GM12878 (cell line): ENCODE data around the gene IZUMO1. TPM values are rescaled to one million over a fixed set of nuclear protein-coding genes. Genes with fewer than 3 reads are reported as not detected.

Experiments used
- ATAC-seq: fragments of 200-7000 bp; cut with Tn5 transposase; 3 replicates; pipeline ENCODE4 v1.9.1; 2020; ENCODE audit warnings: mild to moderate bottlenecking, moderate library complexity
- BruUV-seq: library from RNA; stranded (reverse); fragments of 400-500 nt; replicated peaks from 2 replicates; lab custom pipeline; 2021; lab: Mats Ljungman, UMichigan
- CTCF ChIA-PET: fragments of 300-600 bp; sonication (Branson Sonifier 250); formaldehyde crosslinking; extraction: SDS; loops from one replicate; lab custom pipeline; 2021; ENCODE audit warnings: inconsistent platforms; lab: Yijun Ruan, JAX
- POLR2A ChIA-PET: fragments of 350-600 bp; formaldehyde crosslinking; extraction: SDS; loops from one replicate; lab custom pipeline; 2021; ENCODE audit warnings: inconsistent platforms; lab: Charles Lee
- RAD21 ChIA-PET: fragments of 300-600 bp; sonication (Branson Sonifier 250); formaldehyde crosslinking; loops from one replicate; lab custom pipeline; 2023; ENCODE audit warnings: antibody characterized with exemption; ENCODE audit not compliant: unreplicated experiment; lab: Charles Lee
- SMC1A ChIA-PET: fragments of 300-600 bp; sonication (Branson Sonifier 250); formaldehyde crosslinking; loops from one replicate; lab custom pipeline; 2023; ENCODE audit not compliant: unreplicated experiment, uncharacterized antibody; lab: Charles Lee
- DNase-seq: peaks from one replicate; pipeline ENCODE4 v3.0.0-alpha.2; 2011; ENCODE audit warnings: low read depth, low spot score
- FAIRE-seq: peaks from 3 replicates; lab custom pipeline; 2011; peaks lifted over from hg19 to GRCh38; lab: Jason Lieb, UNC
- H2AFZ ChIP-seq: 2 replicates; pipeline ENCODE4 v1.6.0; 2011; ENCODE audit warnings: low read depth, low read length, control low read depth; ENCODE audit not compliant: control insufficient read depth
- H3K27ac ChIP-seq: 2 replicates; pipeline ENCODE4 v1.5.1; 2011; ENCODE audit warnings: control low read depth; ENCODE audit not compliant: control insufficient read depth, insufficient read depth
- H3K27me3 ChIP-seq, 2 experiments: replicated peaks in 1 of 2; 2 replicates each; pipeline versions ENCODE4 v1.6.0 to v1.6.1; 2011; ENCODE audit warnings: low read length in 1 of 2; ENCODE audit not compliant: control insufficient read depth in 2 of 2, insufficient read depth in 2 of 2
- H3K36me3 ChIP-seq, 2 experiments: 2 replicates each; pipeline ENCODE4 v1.5.1; 2011; ENCODE audit warnings: low read length in 1 of 2; ENCODE audit not compliant: control insufficient read depth in 2 of 2, insufficient read depth in 2 of 2
- H3K4me1 ChIP-seq: 2 replicates; pipeline ENCODE4 v1.6.1; 2011; ENCODE audit warnings: mild to moderate bottlenecking, low read length, moderate library complexity, mixed read lengths; ENCODE audit not compliant: control insufficient read depth, insufficient read depth
- H3K4me2 ChIP-seq: 2 replicates; pipeline ENCODE4 v1.6.0; 2011; ENCODE audit warnings: control low read depth; ENCODE audit not compliant: control insufficient read depth, insufficient read depth
- H3K4me3 ChIP-seq: fragments of 200-600 bp; sonication (generic); 2 replicates; pipeline ENCODE4 v1.5.1; 2016
- H3K79me2 ChIP-seq: 2 replicates; pipeline ENCODE4 v1.6.0; 2011; ENCODE audit warnings: low read length; ENCODE audit not compliant: control insufficient read depth, insufficient read depth
- H3K9ac ChIP-seq: 2 replicates; pipeline ENCODE4 v1.8.0; 2011; ENCODE audit warnings: low read length, control low read depth, mixed read lengths; ENCODE audit not compliant: control insufficient read depth, insufficient read depth
- H3K9me3 ChIP-seq: replicated peaks from 3 replicates; pipeline ENCODE4 v1.5.1; 2011; ENCODE audit warnings: mild to moderate bottlenecking, low read length; ENCODE audit not compliant: control insufficient read depth, insufficient read depth
- H4K20me1 ChIP-seq: 2 replicates; pipeline ENCODE4 v1.6.0; 2011; ENCODE audit not compliant: control insufficient read depth, insufficient read depth
- ASH2L ChIP-seq: fragments of 300-600, 200-600 bp; sonication (generic); IDR thresholded peaks from 2 replicates; pipeline ENCODE4 v1.6.1; 2017; ENCODE audit warnings: low read depth, mild to moderate bottlenecking, borderline replicate concordance
- NBN ChIP-seq: fragments of 450-650 bp; IDR thresholded peaks from 2 replicates; pipeline ENCODE4 v1.6.1; 2016
- NFIC ChIP-seq: IDR thresholded peaks from 2 replicates; pipeline ENCODE4 v1.6.1; 2012; ENCODE audit warnings: low read depth, mild to moderate bottlenecking, inconsistent platforms, low read length, moderate library complexity
- NR2F1 ChIP-seq: fragments of 450-650 bp; conservative IDR thresholded peaks from 2 replicates; pipeline ENCODE4 v1.6.1; 2017; ENCODE audit warnings: mild to moderate bottlenecking
- SREBF2 ChIP-seq: IDR thresholded peaks from 2 replicates; pipeline ENCODE4 v1.6.1; 2012; ENCODE audit warnings: mild to moderate bottlenecking, low read length
- WRNIP1 ChIP-seq: IDR thresholded peaks from 2 replicates; pipeline ENCODE4 v1.6.1; 2011; ENCODE audit warnings: low read depth, low read length, improper control_type of control experiment, borderline replicate concordance
- ZNF207 ChIP-seq: fragments of 450-650 bp; IDR thresholded peaks from 2 replicates; pipeline ENCODE4 v1.6.1; 2014; ENCODE audit warnings: antibody characterized with exemption, mild to moderate bottlenecking, borderline replicate concordance
- WGBS: methylation state at CpG from one replicate; pipeline ENCODE4 v1.1.6; 2016; ENCODE audit warnings: low lambda C conversion rate; ENCODE audit not compliant: insufficient replicate concordance, insufficient coverage; ENCODE audit errors: missing lambda C conversion rate; 5-methylcytosine and 5-hydroxymethylcytosine counted together
- in situ Hi-C: fragments of 300-500 bp; cut with MboI; formaldehyde crosslinking; loops from 9 replicates; pipeline ENCODE4 v1.14.3; 2018; ENCODE audit warnings: mixed read lengths
- intact Hi-C: fragments of 100-400 bp; cut with micrococcal nuclease; formaldehyde crosslinking; loops from one replicate; pipeline ENCODE4 v1.14.2; 2022; ENCODE audit not compliant: unreplicated experiment
- polyA plus RNA-seq, 11 experiments: library from polyadenylated mRNA; depleted of rRNA in 4 of 11; unstranded in 6 of 11; stranded (reverse) in 5 of 11; fragments of >200 nt; fragmentation: Nextera tagmentation in 4 of 11; fragmentation: Illumina TruSeq in 1 of 11; extraction: Ambion mirVana in 4 of 11; extraction: Trizol in 1 of 11; gene quantifications; 1 replicate in 1 of 11; 2 replicates in 10 of 11; pipeline versions ENCODE4 v1.2.1 to v1.2.3, GENCODE V29; 2011 to 2016; ENCODE audit warnings: inconsistent platforms in 2 of 11, missing spikeins in 2 of 11, low read depth in 1 of 11
- total RNA-seq, 4 experiments: library from RNA; depleted of rRNA in 3 of 4; stranded (reverse); fragments of >200 nt in 3 of 4; fragmentation: Illumina TruSeq in 1 of 4; extraction: Trizol in 1 of 4; gene quantifications; 2 replicates each; pipeline versions ENCODE4 v1.2.1 to v1.2.3, GENCODE V29; 2013 to 2021
- TF ChIP-seq, protein P1 (sequence below): IDR thresholded peaks from 2 replicates; pipeline ENCODE4 v1.6.1; 2011; ENCODE audit warnings: mild to moderate bottlenecking, low read depth, low read length, moderate library complexity; ENCODE audit not compliant: insufficient replicate concordance
- TF ChIP-seq, protein P2 (sequence below): fragments of 450-650 bp; IDR thresholded peaks from 2 replicates; pipeline ENCODE4 v1.6.1; 2016; ENCODE audit warnings: mild to moderate bottlenecking

The IZUMO1 gene
- total and polyA plus RNA-seq, 10 of the 15 experiments (the other 5 are each of a cell fraction or from before 2014, with no cell fraction given): not detected

DNA sequence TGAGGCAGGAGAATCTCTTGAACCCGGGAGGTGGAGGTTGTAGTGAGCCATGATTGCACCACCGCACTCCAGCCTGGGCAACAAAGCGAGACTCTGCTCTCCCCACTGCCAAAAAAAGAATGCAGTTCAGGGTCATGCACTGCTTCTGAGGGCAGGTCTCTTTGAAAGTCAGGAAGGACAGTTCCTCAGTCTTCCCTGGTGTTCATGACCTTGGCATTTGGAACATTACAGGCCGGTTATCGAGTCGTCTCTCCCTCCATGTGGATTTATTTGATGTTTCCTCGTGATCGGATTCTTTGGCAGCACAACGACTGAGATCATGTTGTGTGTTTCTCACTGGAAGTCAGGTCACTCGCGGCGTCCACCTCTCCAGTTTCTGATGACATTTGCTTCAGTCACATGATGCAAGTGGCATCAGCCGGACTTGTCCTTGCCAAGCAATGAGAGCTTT lies 25.8 kb upstream of the IZUMO1 start:
- ChIA-PET RAD21 (no interaction called here), CTCF (interaction anchor here (1.0 kb wide), 1 partner anchor 13 kb away, joined by 3 read pairs; no protein-coding TSS in a partner anchor), POLR2A (interaction anchor here (0.7 kb wide), 1 partner anchor 52 kb away, joined by 6 read pairs; no protein-coding TSS in a partner anchor), SMC1A (no interaction called here)
- Histone ChIP-seq H3K4me2 (no peak overlapping the region), H3K4me3 (no peak overlapping the region), H3K36me3 (no peaks in the 10 kb centered on the region), H3K27me3 (no peaks in the 10 kb centered on the region; a peak in 1 of 4 replicates), H3K27ac (no peak overlapping the region), H4K20me1 (no peaks in the 10 kb centered on the region), H2AFZ (no peak overlapping the region), H3K9ac (no peak overlapping the region), H3K9me3 (no peaks in the 10 kb centered on the region), H3K79me2 (no peaks in the 10 kb centered on the region), H3K4me1 (no peaks in the 10 kb centered on the region)
- no TSS peak for BruUV-seq
- in situ Hi-C loops: no loop called here
- no peak for TF ChIP-seq ZNF207
- TF ChIP-seq, protein P1, sequence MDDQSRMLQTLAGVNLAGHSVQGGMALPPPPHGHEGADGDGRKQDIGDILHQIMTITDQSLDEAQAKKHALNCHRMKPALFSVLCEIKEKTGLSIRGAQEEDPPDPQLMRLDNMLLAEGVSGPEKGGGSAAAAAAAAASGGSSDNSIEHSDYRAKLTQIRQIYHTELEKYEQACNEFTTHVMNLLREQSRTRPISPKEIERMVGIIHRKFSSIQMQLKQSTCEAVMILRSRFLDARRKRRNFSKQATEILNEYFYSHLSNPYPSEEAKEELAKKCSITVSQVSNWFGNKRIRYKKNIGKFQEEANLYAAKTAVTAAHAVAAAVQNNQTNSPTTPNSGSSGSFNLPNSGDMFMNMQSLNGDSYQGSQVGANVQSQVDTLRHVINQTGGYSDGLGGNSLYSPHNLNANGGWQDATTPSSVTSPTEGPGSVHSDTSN: no peak
- TF ChIP-seq ASH2L: no peak
- TF ChIP-seq, protein P2, sequence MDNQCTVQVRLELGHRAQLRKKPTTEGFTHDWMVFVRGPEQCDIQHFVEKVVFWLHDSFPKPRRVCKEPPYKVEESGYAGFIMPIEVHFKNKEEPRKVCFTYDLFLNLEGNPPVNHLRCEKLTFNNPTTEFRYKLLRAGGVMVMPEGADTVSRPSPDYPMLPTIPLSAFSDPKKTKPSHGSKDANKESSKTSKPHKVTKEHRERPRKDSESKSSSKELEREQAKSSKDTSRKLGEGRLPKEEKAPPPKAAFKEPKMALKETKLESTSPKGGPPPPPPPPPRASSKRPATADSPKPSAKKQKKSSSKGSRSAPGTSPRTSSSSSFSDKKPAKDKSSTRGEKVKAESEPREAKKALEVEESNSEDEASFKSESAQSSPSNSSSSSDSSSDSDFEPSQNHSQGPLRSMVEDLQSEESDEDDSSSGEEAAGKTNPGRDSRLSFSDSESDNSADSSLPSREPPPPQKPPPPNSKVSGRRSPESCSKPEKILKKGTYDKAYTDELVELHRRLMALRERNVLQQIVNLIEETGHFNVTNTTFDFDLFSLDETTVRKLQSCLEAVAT: no peak
- no peak for TF ChIP-seq WRNIP1
- no peak for TF ChIP-seq NBN
- TF ChIP-seq NR2F1: no peak
- no peak for TF ChIP-seq SREBF2
- no peak for TF ChIP-seq NFIC
- intact Hi-C loops: no loop called here
- DNase-seq (no peak), ATAC-seq (no peak), FAIRE-seq (no peak)
- 61% methylated on average over 13 of the region's 13 CpGs for WGBS
